Panc1 (cell line): ENCODE data around the gene POFUT2. TPM values are rescaled to one million over a fixed set of nuclear protein-coding genes. Genes with fewer than 3 reads are reported as not detected.

Experiments used
- ATAC-seq: fragments of 200-7000 bp; cut with Tn5 transposase; 2 replicates; pipeline ENCODE4 v1.9.1; 2020; ENCODE audit warnings: mild to moderate bottlenecking, moderate library complexity
- BruUV-seq: library from RNA; stranded (reverse); fragments of 400-500 nt; replicated peaks from 2 replicates; lab custom pipeline; 2021; lab: Mats Ljungman, UMichigan
- CTCF ChIA-PET: fragments of 300-600 bp; sonication (Branson Sonifier 250); formaldehyde crosslinking; loops from one replicate; lab custom pipeline; 2022; ENCODE audit warnings: antibody characterized with exemption; lab: Charles Lee
- POLR2A ChIA-PET: fragments of 300-600 bp; sonication (Branson Sonifier 250); formaldehyde crosslinking; loops from one replicate; lab custom pipeline; 2022; ENCODE audit warnings: antibody characterized with exemption; lab: Charles Lee
- DNase-seq: peaks from one replicate; pipeline ENCODE4 v3.0.0-alpha.2; 2010; ENCODE audit warnings: low read depth, low spot score
- H3K27ac ChIP-seq: 2 replicates; pipeline ENCODE4 v1.5.1; 2011; ENCODE audit warnings: mild to moderate bottlenecking, low read length, inconsistent platforms
- H3K27me3 ChIP-seq: fragments of 200-500 bp; sonication (Bioruptor generic); 2 replicates; pipeline ENCODE4 v1.6.0; 2014; ENCODE audit warnings: low read length, inconsistent platforms; ENCODE audit not compliant: control insufficient read depth, insufficient read depth
- H3K36me3 ChIP-seq: fragments of 200-500 bp; sonication (Bioruptor generic); 2 replicates; pipeline ENCODE4 v1.5.1; 2014; ENCODE audit warnings: inconsistent platforms, mild to moderate bottlenecking, low read length, moderate library complexity; ENCODE audit not compliant: control insufficient read depth, insufficient read depth
- H3K4me1 ChIP-seq: 2 replicates; pipeline ENCODE4 v1.5.1; 2011; ENCODE audit warnings: inconsistent platforms, mild to moderate bottlenecking, low read length, moderate library complexity; ENCODE audit not compliant: control insufficient read depth, insufficient read depth
- H3K4me3 ChIP-seq, 2 experiments: 2 replicates each; pipeline ENCODE4 v1.5.1; 2011 to 2012; ENCODE audit warnings: low read depth in 2 of 2, low read length in 2 of 2, mild to moderate bottlenecking in 2 of 2, inconsistent platforms in 1 of 2, moderate library complexity in 1 of 2
- H3K9me3 ChIP-seq: fragments of 200-500 bp; sonication (Bioruptor generic); 2 replicates; pipeline ENCODE4 v1.5.1; 2014; ENCODE audit warnings: low read depth, mild to moderate bottlenecking, inconsistent platforms, low read length, moderate library complexity; ENCODE audit not compliant: control insufficient read depth, insufficient read depth
- POLR2AphosphoS5 ChIP-seq: IDR thresholded peaks from 2 replicates; pipeline ENCODE4 v1.6.1; 2012; ENCODE audit warnings: mild to moderate bottlenecking, low read depth, low read length, moderate library complexity
- REST ChIP-seq, 2 experiments: IDR thresholded peaks; 2 replicates each; pipeline ENCODE4 v1.6.1; 2011 to 2012; ENCODE audit warnings: low read depth in 2 of 2, control low read depth in 1 of 2, low read length in 1 of 2, mild to moderate bottlenecking in 1 of 2, moderate library complexity in 1 of 2; ENCODE audit not compliant: insufficient read depth in 1 of 2
- SIN3A ChIP-seq: IDR thresholded peaks from 2 replicates; pipeline ENCODE4 v1.6.1; 2012; ENCODE audit warnings: low read depth, mild to moderate bottlenecking, low read length, moderate library complexity, borderline replicate concordance; ENCODE audit not compliant: insufficient read depth
- TCF7L2 ChIP-seq: IDR thresholded peaks from 2 replicates; pipeline ENCODE4 v1.6.1; 2011; ENCODE audit warnings: mild to moderate bottlenecking, low read depth, low read length, inconsistent platforms
- in situ Hi-C: cut with HindIII; loops from 2 replicates; pipeline ENCODE4 v1.10.0; 2016; ENCODE audit warnings: low sequenced_read_pairs, low pct_unique_long_range_greater_than_20kb
- intact Hi-C: fragments of 100-400 bp; cut with micrococcal nuclease; formaldehyde crosslinking; loops from one replicate; pipeline ENCODE4 v1.10.0; 2022; ENCODE audit not compliant: unreplicated experiment
- total RNA-seq: library from RNA; stranded (reverse); gene quantifications from one replicate; pipeline ENCODE4 v1.2.1, GENCODE V29; 2021; ENCODE audit not compliant: unreplicated experiment

Gene POFUT2
- total RNA-seq, 1 experiment from 2014 or later: 59.6 TPM

DNA sequence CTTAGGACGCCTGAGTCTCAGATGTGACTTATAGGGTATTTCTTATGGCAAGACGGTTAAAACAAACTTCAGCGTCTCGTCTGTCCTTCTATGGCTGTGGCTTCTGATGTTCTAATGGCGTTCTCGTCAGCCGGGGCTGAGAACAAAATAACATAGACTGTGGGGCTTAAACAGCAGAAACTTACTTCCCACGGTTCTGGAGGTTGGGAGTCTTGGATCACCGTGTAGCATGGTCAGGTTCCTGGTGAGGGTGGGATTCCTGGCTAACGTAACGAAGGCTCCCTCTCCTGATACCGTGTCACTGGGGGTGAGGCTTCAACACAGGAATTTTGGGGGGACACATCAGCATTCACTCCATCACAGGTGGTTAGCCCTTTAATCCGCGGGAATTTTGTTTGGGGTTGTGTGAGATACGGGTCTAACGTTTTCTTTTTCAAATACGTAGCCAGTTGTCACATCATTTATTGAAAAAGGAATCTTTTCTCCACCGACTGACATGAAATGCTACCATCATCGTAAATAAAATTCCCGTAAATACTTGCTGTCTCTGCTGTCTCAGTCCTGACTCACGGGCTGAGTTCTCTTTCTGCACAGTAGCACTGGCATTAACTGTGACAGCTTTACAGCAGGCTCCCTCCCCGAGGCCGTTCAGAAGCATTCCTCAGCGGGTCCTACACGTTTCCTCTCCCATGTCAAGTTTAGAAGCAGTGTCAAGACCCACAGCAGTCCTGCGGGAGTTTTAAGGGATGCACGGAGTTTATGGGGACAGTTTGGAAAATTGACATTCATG lies 8.1 kb upstream of the POFUT2 start:
- Histone ChIP-seq H3K27me3 (no peaks in the 10 kb centered on the region), H3K36me3 (no peaks in the 10 kb centered on the region), H3K4me3 (peak overlapping the region; percentile 17 to 36; a peak in 3 of 4 replicates), H3K27ac (peak overlapping the region; percentile 95), H3K4me1 (peaks cover 70% of the 10 kb centered on the region), H3K9me3 (no peaks in the 10 kb centered on the region; the same call in 1 of the 2 replicates)
- DNase-seq (no peak), ATAC-seq (peak; percentile 47)
- ChIA-PET CTCF (interaction anchor here (0.6 kb wide), 1 partner anchor 66 kb away, joined by 3 read pairs; no protein-coding TSS in a partner anchor), POLR2A (interaction anchor here (0.6 kb wide), 1 partner anchor 26 kb away, joined by 6 read pairs; no protein-coding TSS in a partner anchor)
- TF ChIP-seq SIN3A: 0 out of 2 replicates have a peak, but pooled peaks have one; percentile 38
- TF ChIP-seq TCF7L2: no peak
- in situ Hi-C loops: no loop called here
- BruUV-seq: TSS peak; percentile 48
- intact Hi-C loops: no loop called here

DNA sequence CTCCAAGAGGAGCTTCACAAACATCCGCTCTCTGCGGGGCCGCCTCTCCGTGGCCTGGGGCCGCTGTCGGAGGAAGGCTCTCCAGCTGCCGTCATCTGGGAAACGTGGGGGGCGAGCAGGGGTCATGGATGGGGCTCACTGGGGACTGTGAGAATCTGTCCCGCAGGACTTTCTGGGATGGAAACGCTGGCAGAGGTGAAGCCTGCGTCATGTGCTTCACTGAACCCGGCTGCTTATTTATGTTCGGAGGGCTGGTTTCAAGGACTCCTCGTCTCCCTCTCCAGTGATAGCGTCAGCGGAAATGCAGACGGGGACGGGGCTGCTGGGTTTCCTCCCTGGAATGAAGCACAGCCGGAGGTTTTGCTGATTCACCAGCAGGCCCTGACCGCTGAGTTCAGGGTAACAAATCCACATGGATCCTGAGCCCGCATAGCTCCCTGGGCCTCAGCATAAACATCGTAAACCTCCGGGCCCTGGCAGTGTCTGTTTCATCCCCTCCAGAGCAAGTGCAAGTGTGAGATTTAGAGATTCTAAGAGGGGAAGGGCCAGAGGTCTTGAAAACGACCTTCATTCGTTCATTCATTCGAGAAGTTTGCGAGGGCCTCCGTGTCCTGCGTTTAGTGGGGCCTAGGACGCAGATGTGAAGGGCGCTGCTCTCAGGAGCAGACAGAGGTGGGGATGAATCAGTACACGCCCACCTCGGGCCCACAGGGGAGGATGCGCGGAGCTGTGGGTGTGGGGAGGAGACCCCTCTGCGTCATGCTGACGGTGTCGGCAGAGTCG lies 7.0 kb upstream of the POFUT2 start:
- intact Hi-C loops (loop anchor here (5.0 kb wide), 1 partner anchor 118 kb away; no protein-coding TSS in a partner anchor), in situ Hi-C loops (no loop called here)
- H3K27me3 ChIP-seq: no peaks in the 10 kb centered on the region
- POLR2A ChIA-PET: no interaction called here
- ATAC-seq (peak; percentile 51), DNase-seq (no peak)
- peak overlapping the region; percentile 95 for H3K27ac ChIP-seq
- no TSS peak for BruUV-seq
- no peaks in the 10 kb centered on the region; the same call in 1 of the 2 replicates for H3K9me3 ChIP-seq
- peaks cover 62% of the 10 kb centered on the region for H3K4me1 ChIP-seq
- peak overlapping the region; percentile 11 to 36; a peak in 3 of 4 replicates for H3K4me3 ChIP-seq
- H3K36me3 ChIP-seq: no peaks in the 10 kb centered on the region
- TF ChIP-seq SIN3A (0 out of 2 replicates have a peak, but pooled peaks have one; percentile 10), POLR2AphosphoS5 (peak; percentile 39; the same call in 1 of the 2 replicates), REST (IDR thresholded peaks at IDR 0.05; ENCODE audit: insufficient read depth in 1 of 2, low read depth in 2 of 2, low read length in 1 of 2) (no peak)
- CTCF ChIA-PET: interaction anchor here (0.5 to 1.4 kb wide), 2 partner anchors 14 to 122 kb away, joined by 4 to 9 read pairs; no protein-coding TSS in a partner anchor
